NCI-H1694 (cell line): Measurements from ENCODE around the gene ITGB4.
"Not testable (repeated sequence)": the region's sequence is repeated elsewhere in the genome, so short reads cannot be mapped to it uniquely, and the experiment has no call there.

Experiments used
- DNase-seq: peaks from one replicate; lab custom pipeline; 2025; lab: John Stamatoyannopoulos, UW

The ITGB4 gene

DNA sequence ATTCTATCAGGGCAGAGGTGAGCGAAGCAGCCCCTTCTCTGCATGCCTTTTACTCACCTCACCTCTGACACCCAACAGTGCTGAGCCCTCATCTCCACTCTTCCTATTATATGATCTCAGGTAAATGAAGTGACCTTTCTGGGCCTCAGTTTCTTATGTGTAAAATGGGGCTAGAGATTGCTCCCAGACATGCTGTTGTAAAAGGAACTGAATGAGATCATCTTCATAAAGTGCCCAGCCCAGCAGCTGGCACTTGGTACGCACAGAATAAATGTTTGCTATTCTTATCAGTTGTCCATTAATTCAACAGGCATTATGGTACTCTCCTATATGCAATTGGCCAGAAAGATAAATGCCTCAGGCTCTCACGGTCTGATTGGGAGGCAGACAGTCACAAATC, 48.3 kb downstream of the ITGB4 start:
- DNase-seq = no peak

DNA sequence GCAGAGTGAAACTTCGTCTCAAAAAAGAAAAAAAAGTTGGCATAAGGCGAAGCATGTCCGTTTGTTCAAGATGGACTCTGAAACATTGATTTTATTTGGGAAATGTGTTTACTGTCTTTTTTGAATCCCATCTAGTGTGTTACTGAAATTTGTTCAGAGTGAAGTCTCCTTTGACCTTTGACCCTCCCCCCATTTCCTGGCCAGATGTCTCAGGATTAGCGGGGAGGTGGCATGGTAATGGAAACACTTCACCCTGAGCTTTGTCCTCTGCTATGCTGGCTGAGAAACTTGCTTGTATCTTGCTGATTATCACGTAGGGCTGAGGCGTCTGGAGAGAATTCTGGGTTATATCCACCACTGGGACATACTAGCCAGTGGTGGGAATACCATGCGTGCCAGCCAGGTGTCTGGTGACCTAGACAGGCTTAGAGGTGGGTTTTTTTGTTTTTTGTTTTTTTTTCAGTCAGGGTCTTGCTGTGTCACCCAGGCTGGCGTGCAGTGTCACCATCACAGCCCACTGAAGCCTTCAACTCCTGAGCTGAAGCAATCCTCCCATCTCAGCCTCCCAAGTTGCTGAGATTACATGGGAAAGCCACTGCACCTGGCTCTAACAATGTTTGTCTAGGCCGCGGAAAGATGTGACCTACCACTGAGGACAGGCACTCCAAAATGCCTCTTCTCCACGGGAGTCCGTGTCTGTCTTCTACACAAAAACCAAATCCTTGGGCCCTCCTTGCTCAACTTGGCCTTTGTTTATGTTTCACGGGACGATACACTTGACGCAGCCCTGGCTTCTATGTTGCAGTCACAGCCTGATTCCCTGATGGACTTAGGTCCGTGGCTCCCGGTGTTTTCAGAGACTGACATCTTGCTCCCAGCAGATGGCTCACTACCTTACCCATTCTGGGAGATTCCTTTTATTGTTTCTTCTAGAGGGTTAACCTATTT, 50.3 kb downstream of the ITGB4 start:
- DNase-seq = no peak

DNA sequence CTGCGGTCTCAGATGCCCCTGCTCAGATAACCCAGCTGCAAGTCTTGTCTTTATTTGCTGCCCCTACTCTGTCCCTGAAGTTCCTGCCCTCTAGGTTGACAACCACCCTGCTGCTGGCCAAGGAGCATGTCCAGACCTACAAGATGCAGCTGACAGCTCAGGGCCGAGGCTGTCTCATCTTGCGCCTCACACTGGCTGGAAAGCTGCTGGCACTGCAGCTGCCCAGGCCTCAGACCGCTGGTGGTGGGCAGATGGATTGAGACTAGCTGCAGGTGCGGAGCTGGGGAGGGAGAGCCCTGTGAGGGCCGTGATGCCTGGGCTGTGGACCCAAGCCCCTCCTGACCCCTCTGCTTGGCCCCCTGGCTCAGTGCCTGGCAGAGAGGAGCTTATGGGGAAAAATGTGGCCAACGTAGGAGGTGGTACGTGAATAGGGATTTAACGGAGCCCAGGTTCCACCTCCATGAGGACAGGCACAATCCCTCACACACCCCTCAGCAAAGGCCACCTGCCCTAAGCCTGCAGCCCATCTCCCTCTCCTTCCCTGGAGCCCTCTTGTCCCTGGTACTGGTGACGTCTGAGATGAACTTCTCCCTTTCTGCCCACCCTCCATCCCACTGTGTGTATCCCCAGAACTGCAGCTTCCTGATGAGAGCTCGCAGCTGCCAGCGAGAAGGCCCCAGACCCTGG, 52.0 kb downstream of the ITGB4 start:
- no peak for DNase-seq

DNA sequence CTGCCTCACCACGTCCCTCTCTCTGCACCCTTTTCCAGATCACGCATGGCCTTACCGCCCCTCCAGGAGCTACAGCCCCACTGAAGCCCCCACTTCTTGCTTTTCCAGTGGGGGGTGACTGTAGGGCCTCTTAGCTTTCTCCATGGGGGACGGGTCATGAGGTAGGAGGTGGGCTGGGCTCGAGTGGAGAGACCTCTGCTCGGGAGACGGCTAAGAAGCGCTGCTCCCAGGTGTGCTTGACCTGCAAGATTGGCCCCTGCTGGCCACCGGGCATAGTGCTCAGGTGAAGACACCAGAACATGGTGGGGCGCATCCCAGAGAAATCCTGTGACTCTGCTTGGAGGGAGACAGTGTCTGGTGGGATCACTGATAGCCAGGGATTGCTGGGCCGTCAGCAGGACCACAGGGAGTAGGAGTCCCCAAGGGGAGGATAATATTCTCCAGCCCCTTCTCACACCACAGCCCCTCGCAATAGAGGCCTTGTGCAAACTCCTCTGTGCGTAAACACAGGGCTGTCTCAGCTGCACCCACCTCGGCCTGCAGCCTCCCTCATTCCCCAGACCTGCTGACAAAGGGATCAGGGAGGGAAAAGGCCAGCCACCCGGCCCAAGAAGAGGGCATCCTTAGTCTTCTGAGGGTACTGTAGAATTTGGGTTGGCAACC, 52.7 kb downstream of the ITGB4 start:
- no peak for DNase-seq

DNA sequence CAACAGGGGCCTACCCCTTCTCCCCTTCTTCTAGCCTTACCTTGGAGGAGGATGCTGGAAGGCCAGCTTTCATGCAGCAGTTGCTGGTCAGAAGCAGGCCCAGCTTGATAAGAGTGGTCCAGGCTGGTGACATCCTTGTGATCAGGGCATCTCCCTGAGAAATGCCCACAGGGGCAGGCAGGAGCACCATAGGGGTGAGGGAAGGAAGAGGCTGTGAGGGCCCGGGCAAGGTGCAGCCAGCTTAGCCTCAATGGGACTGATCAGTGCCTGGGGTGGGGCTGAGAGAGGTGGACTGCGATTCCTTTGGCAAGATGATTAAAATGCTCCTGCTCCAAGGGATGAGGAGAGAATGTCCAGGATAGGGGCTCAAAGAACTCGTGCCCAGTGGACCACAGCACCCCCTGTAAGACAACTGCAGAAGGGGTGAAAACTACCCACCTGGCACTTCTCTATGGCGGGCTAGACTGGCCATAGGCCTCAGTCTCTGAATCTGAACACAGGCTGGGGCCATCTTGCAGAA, 53.3 kb downstream of the ITGB4 start:
- DNase-seq = no peak

DNA sequence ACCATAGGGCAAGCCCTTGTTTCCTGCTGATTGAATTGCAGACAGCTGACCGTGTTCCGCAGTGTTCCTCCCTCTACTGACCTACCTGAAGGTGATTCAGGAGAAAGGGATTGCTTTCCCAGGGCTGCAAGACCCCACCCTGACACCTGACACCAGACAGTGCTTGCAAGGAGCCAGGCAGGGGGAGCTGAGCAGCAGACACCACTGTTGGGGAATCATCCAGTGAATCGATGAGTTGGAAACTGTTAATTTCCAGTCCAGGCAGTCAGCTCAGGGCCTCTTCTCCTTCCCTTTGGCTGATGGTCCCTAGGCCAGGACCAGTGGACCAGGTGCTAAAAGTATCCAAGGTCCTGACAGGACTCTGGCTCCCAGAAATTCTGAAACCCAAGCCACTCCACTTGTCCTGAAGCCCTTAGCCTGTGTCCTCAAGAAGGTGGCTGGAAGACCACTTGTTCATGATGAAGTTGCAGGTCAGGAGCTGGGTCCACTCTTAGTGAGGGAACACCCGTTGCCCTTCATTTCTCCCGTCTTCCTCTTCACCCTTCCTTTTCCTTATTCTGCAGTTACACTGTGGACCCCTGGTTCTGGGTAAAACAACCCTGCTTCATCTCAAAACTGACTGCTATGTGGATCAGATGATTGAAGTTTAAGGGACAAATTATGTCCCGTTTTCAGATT, 53.9 kb downstream of the ITGB4 start:
- DNase-seq = no peak

DNA sequence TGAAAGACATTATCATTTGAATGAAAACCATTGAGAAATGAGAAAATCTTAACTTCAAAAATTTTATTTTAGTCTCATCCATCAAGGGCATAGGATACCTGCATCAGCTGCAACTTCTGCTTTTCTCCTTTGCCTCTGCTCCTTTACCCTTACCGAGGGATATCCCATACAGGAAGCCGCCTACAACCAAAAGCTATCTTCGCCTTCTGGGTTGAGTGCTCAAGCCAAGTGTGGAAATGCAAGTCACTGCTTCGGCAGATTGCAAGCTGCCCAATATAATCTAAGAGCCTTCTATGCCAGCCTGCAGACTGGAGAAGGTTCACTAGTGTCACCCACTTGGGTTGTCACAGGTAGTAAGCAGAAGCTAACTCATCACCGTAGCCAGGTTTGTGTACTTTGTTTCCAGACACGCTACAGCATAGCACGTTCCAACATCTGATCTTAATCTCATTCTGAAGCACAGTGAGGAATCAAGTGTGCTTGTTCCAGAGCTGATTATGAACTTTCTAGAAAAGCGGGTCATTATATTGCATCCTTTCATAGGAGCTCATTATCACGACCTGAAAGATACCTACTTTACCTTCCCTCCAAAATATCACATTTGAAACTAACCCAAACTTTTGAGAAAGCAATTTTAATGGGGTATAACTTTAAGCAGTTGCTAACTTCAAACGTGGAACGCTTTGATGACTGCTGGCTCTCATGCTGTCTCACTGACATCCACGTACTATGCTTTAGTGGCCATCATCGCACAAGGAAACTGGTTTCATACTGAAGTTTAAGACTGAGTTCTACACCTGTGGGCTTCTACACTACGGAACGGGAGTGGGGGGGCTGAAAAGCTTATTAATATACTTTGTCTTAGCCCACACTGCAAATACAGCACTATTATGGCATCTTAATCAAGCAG, 55.4 kb downstream of the ITGB4 start:
- DNase-seq = no peak

DNA sequence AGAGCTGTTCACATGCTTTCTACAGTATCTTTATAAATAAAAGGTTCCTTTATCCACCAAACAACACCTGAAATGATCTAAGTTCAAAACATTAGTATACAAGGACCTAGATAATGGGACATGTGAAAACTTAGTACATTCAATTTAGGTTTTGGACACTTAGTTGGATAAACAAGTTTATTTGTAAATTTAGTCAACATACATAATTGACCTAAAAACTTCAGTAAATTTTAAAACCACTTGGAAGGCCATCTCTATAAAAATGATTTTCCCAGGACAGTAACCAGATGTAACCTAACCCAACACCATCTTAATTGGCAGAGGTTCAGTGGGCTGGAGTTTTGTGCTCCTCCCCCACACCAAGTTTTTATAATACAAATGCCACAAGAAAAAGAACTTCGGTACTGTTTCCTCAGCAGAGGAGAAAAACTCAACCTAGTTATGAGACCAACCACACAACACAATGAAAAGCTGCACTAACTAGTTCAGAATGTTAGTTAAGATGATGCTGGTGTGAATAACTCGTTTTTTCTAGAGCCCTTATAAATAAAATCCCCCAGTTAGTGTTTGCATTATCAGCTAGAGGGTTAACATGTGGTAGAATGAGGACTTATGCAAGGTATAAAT, 56.1 kb downstream of the ITGB4 start:
- no peak for DNase-seq

DNA sequence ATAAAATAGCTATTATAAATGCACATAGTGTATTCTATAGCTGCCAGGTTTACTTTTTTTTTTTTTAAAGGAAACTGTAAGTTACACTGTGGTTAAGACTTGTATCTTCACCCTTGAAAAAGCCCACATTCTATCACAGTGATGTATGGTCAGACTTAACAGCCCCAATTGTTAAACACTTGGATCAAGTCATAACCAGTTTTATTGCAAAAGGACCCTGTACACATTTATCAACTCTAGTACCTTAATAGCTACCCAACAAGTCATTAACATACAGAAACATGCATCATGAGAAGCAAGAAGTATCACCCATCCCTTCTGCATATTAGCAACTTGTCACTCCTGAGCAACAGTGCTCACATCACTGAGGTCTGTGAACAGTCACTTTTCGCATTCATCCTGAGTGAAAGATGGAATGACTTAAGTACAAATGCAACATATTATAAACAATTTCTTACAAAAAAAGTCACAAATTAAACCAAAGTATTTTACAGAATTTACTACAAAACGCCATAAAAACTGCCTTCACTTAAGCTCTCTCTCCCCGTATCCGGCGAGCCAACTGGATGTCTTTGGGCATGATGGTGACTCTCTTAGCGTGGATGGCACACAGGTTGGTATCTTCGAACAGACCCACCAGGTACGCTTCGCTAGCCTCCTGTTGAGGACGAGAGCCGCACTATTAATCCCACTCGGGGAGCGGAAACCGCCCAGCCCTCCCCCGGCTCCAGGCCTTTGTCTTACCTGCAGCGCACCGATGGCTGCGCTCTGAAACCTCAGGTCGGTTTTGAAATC, 57.0 kb downstream of the ITGB4 start:
- not testable (repeated sequence) for DNase-seq

DNA sequence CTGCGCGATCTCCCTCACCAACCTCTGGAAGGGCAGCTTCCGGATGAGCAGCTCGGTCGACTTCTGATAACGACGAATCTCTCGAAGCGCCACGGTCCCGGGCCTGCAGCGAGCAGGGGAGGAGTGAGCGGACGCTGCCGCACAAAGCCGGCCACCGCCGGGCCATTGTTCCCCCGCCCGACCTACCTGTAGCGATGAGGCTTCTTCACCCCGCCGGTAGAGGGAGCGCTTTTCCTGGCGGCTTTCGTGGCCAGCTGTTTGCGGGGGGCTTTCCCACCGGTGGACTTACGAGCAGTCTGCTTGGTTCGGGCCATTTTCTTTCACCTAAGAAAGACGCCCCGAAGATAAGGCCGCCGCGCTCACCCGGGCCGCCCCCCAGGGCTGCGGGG, 57.6 kb downstream of the ITGB4 start:
- DNase-seq = no peak

DNA sequence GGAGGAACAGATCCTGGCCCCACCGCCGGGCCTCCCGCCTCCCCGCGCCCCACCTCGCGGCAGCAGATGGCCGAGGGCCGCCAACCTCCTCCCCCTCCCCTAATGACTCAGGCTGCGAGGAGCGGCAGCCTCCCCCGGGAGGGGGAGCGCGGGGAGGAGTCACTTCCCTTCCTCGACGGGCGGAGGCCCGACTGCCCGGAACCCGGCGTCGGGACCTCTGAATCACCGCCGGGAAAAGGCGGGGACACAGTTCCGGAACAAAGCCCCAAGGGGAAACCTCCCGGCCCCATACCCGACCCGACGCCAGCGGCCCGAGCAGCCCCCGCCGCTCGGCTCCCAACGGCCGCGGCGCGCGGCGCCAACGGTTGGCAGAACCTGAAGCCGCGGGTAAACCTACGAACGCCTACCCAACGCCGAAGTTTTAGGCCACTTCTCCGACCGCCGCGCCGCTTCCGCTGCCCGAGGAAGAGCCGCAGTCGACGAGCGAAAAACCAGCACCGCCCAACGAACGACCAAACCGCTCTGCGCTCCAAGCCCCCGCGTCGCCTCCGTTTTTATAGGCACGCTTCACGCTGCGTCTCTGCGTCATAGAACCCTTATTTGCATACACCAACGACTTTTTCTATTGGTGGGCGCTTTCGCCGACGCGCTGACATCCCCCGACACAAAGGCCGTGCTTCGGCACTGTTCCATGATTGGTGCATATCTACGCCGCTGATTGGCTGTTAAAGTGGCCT, 58.2 kb downstream of the ITGB4 start:
- peak; percentile 100 for DNase-seq

DNA sequence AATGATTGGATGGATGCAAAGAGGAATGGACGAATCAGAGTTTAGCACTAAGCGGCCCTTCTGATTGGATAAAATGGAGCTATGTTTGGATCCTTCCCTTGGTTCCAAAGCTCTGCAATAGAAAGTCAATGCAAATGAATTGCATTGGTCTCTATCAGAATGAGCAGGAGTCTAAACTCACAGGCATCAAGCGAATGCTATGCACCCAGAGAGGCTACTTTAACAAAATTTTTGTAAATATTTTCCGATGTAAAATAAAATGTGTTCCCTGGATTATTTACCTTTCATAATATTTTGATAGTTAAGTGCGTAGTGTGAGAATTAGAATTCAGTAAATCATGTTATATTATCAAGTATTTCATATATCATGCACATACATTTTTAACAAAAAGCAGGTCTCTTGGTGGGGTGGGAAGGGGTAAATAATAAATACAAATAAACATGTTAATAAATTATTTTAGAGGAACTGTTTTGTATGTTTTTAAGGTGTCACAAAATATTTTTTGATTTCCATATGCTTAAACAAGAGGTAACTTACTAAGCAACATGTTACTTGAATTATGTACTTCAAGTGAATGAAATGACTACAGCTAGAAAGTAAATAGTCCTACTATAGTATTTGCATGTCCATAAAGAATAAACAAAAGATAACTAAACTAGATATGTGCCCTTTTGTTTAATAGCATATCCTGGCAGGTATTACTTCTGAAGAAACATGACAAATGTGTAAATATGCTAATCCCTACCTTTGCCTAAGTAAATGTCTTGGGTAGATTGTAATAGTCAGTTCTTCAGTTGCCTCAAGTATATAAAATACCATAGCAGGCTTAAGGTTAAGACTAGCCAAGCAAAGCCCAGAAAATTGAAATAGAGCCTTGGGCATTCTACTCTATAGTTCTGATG, 59.0 kb downstream of the ITGB4 start:
- DNase-seq = no peak

DNA sequence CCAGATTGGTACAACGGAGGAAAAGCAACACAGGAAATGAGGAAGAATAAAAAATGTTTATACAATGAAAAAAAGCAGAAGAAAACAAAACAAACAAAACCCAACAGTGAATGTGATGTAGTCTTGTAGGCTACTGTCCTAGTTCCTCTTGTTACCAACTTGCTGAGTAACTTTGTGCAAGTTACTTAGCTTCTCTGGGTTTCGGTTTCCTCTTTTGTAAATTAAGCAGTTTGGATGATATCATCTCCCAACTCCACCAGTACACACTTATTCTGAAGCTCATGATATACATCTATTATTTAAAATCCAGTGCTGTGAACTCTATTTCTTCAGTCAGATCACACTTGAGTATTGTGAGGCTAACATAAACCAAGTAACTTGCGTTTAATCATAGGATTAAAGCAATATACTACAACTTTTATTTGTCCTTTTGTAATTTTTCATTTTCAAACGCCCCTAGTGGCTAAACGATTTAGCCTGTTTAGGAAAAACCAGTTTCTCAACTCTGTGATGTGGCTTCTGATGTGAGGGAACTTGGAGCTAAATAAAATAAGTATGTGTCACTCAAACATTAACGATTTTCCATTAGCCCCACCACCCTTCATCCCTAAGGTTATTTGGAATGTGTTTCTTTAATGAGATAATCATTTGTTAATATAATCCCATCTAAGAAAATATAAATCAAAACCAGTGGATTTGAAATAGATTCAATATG, 62.0 kb downstream of the ITGB4 start:
- DNase-seq = peak; percentile 42

DNA sequence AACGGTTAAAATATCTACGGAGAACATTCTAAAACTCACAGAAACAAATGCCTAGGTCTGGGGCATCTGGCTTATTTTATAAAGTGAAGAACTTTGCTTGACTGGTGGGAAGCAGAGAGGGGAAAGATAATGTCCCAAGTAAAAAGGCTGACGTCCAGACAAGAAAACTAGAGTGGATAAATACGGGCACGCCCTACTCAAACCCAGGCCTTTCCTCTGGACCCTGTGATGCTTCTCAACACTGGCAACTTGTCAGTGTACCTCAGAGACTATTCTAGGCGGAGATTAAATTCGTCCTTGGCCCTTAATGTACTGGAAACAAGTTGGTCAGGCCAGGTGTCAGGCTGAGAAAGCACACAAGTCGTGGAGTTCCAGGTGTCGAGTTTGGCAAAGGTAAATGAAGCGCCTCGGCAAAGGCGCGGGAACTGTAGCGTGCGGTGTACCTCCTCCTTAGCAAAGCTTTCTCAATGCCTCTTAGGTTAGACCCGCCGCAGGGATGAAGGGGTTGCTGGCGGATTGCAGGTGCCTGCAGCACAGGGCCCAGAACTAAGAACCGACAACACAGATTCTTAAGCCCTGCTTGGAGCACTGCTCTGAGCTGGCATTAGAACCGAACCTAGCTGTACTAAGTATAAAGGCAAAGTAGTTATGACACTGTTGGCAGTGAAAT, 62.7 kb downstream of the ITGB4 start:
- DNase-seq = no peak

DNA sequence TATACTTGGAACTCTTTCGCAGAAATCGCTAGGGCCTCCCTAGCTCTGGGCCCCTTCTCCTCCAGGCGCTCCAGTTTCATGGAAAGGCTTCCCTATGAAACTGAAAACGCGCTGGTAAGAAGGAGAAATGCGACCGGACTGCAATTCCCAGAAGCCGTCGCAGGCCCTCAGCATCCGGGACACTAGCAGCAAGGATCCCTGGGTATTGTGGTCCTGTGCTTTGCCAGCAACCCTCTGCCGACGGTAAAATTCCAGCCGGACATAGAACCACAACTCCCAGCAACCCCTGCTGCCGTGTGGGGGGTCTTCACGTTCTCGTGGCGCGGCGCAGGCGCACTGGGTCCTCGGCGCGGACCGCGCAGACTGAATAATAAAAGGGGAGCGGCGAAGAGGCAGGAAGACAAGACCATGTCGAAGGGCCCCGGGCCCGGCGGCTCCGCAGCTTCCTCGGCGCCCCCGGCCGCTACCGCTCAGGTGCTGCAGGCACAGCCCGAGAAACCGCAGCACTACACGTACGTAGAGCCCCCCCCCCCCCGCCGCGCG, 63.3 kb downstream of the ITGB4 start, which contains the start of gene UNK:
TSS of gene UNK (plus strand) at position 334 of the 543 bp plus-strand sequence. CDS start at position 409, 75 bp downstream.
- peak; percentile 98 for DNase-seq
